GM12892 (cell line): ENCODE data around the gene ACKR1.

Experiments
- DNase-seq: peaks from one replicate; pipeline ENCODE4 v3.0.0; 2011; ENCODE audit not compliant: insufficient read length
- FAIRE-seq: peaks from 2 replicates; lab custom pipeline; 2011; peaks lifted over from hg19 to GRCh38; lab: Jason Lieb, UNC
- POLR2A ChIP-seq: IDR thresholded peaks from 2 replicates; pipeline ENCODE4 v1.6.1; 2011; ENCODE audit warnings: low read depth, low read length, control low read depth
- POLR2AphosphoS5 ChIP-seq: IDR thresholded peaks from 2 replicates; pipeline ENCODE4 v1.6.1; 2011; ENCODE audit warnings: low read depth, low read length, control low read depth
- TAF1 ChIP-seq: IDR thresholded peaks from 2 replicates; pipeline ENCODE4 v1.6.1; 2011; ENCODE audit warnings: low read depth, mild to moderate bottlenecking, control low read depth, low read length, borderline replicate concordance

Gene ACKR1

DNA sequence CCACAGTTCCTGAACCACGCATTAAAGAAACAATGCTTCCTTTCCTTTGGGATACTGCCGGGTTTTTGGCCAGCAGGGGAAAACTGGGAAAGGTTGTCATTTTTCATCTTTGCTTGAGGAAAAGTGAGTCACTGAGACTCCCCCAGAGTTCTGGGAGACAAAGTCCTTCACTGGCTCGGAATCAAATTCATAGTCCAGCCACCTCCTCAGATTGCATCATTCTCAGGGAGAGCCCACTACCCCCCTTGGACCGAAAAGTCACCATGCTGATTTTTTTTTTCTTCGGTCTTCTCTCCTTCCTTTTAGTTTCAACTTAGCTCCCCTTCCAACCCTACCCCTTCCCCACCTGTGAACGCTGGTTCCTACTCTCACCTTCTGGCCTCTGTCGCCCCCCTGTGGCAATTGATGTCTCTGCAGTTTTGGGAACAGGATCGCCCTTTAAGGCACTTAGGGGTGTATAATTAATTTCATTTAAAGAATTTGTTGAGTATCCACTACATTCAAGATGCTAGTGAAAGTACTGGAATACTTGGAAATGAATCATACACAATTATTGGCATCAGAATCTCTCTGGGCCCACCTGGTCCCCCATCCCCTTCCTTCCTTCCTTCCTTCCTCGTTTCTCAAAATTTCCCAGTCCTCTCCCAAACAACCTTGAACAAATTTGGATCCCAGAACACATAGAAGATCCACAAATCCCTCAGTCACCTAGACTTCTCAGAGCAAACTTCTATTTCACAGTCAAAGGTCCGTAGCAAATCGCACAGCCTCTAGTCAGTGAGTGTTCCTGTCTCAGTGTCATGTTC is 6.9 kb downstream of the ACKR1 start:
- FAIRE-seq (peak; percentile 50), DNase-seq (no peak)
- no peak for TF ChIP-seq POLR2A
- no peak for TF ChIP-seq POLR2AphosphoS5
- TF ChIP-seq TAF1 = no peak

DNA sequence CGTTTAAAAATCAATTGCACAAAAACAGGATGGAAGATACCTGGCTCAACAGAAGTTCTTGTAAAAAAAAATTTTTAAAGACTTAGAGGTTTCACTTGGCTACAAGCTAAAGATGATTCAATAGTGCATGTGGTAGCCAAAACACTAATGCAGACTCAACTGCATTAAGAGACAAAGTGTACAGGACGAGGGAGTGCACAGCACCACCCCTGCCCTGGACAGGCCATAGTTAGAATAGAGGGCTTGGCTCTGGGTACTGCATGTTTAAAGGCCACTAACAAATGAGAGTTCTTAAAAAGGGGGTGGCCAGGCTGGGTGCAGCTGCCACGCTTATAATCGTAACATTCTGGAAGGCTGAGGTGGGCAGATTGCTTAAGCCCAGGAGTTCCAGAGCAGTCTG is 7.9 kb downstream of the ACKR1 start:
- FAIRE-seq (no peak), DNase-seq (no peak)
- TF ChIP-seq POLR2A = no peak
- no peak for TF ChIP-seq POLR2AphosphoS5
- TF ChIP-seq TAF1 = no peak

DNA sequence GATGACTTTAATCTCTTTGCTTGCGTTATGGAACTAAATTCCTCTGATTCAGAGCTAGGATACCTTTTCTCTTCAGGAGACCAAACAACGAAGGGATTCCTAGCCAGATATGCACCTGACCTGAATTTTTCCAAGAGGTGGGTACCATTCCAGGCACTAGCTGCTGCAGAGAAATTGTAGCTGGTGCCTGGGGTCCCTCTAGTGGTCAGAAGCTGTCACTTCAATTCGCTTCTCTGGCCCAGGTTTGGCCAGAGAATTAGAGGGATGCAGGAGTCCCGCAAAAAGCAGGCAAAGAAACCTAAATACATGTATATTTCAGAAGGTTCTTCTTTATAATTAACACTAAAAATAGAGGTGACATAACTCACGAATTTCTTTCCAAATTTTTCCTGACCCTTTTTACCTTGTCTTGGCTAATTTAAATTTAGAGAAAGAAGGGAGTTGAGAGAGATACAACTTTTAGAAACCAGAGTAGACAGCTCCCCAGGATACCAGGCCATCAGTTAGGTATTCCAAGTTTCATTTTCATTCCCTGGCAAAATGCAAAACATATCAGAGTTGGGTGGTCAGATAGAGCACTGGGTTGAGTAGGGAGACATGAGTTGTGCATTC is 9.6 kb downstream of the ACKR1 start:
- FAIRE-seq = peak; percentile 66
- TF ChIP-seq POLR2A (no peak), POLR2AphosphoS5 (no peak), TAF1 (no peak)
- no peak for DNase-seq

DNA sequence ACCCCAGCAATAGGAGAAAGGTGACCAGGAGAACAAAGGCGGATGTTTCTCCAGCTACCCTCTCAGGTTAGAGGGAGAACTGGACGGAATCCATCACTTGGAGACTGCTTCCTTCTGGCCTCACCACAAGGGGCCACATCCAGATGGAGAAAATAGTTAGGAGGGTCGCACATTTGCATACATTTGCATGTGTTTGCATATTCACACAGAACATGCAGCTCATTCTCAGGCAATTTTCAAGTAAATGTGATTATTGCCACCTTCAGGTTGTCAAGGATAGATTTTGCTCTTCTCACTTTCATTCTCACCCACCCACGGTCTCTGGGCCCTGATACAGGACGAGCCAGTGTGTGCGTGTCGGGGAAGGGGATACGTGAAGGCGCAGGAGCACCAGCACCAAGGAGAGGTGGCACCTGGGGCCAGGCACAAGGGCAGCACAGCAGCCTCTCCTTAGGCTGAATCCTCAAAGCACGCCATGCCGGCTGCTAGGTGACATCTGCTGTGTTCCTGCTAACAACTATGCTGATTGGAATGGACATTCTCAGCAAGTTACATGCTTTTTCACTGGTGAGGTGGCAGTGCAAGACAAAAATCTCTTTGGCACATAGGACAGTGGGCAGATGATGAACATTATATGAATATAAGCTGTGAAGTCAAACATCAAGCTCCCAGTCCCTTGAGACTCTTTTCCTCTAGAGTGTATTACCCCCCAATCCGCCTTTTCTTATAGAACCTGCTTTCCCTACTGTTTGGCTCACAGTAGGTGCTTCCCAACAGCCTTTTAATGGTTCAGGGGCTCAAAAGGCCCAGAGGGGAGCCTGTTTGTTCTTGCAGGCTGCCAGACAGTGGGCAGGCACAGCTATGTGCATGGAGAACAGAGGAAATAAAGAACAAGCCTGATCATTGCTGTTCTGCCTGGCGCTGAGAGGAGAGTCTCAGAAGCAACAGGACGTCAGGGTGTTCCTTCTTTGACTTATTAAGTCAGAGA is 14.3 kb downstream of the ACKR1 start:
- DNase-seq (no peak), FAIRE-seq (no peak)
- TF ChIP-seq TAF1 (no peak), POLR2AphosphoS5 (no peak)

DNA sequence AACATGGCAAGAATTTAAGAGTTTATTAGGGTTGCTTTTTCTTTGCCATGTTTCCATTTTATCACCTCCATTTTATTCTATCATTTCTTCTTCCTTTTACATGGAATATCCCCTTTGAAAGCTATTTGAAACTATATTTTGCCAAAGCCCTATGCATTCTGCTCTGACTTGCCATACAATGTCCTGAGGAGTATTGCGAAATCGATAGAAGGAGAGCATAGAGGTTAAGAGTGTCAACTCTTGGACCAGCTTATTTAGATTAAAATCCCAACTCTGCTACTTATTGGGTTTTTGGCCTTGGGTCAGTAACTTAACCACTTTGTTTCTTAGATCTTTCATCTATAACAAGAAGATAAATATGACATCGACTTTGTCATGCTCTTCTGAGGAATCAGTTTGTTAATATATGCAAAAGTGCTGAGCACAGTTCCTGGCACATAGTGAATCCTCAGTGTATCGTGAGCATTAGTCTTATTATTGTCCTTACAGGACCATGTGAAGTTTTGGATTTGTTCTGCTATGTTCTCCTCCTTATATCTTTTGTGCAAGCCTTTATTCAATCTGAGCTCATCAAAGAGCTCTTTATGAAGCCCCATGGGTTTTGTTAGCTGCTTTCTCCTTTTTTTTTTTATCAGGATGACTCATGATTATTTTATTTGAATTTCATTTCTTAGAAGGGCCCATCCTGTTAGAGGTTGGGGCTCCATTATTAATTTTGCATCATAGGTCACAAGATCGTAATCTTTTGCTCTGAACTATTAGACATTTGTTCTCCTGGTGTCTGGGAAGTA is 17.6 kb downstream of the ACKR1 start:
- FAIRE-seq = no peak
- DNase-seq = no peak
- no peak for TF ChIP-seq TAF1
- TF ChIP-seq POLR2A = no peak
- no peak for TF ChIP-seq POLR2AphosphoS5

DNA sequence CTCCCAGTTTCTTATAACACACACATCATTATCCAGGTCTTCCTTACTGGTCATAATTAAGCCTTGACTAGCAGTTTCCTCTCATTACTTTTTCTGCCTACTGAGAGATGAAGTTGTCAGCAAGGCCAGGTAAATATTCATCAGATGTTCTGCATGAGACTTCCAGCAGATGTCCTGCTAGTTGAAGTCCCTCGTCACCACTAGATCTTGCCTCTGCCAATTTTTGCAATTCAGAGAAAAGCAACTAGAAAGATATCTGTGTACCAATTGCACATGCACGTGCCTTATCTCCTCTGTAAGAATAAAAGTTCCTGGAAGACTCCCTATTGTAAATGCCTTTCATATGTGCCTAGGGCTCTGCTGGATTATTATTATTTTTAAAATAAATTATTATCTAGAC is 18.3 kb downstream of the ACKR1 start:
- TF ChIP-seq TAF1 = no peak
- TF ChIP-seq POLR2A = no peak
- no peak for TF ChIP-seq POLR2AphosphoS5
- DNase-seq = no peak

DNA sequence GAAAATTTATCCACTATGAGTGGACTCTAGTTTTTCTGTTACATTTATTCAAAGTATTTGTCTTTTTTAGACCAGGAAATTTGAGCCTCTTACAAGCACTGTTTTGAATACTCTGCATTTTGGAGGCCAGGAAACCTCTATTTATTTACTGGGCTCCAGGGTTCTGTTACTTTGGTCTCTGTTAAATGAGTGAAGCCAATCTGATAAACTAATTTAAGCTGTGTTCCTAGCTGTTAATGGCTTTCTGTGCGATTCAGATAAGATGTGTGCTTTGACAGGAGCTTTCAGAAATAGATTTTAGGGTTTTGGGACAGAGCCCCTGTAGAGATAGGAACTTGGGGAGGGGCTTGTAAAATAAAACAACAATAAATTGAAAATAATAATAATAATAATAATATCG is 23.9 kb downstream of the ACKR1 start:
- FAIRE-seq (no peak), DNase-seq (no peak)
- TF ChIP-seq POLR2AphosphoS5 (no peak), POLR2A (no peak), TAF1 (no peak)

More for the DNA sequence above, 18.3 kb downstream of the ACKR1 start:
- FAIRE-seq = no peak

DNA sequence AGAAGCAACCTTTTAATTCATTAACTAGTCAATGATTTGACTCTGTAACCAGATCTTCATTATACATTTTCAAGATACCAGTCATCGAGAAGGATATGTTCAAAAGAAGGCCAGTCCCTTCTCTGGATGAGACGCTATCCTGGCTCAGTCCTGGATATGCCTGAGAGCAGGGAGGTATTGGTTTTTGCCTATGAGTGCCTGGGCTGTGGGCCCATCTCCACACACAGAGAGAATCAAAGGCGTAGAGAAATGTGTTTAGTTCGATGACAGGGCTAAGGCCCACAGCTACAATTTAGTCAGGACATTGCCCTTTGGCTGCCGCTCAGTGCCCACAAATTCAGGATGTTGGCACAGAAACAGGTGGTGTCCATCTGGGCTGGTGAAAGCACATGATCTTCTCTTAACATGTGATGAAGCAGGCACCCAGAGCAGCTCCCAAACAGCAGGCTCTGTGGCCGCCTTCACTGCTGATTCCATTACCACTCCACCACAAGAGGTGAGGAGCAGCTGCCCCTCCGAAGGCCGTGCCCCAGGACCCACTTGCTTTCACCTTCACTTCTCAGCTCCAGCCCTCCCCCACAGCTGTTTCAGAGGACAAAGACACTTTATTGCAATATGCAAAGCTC is 24.7 kb downstream of the ACKR1 start:
- DNase-seq (no peak), FAIRE-seq (no peak)
- TF ChIP-seq TAF1 (no peak), POLR2AphosphoS5 (no peak), POLR2A (no peak)

DNA sequence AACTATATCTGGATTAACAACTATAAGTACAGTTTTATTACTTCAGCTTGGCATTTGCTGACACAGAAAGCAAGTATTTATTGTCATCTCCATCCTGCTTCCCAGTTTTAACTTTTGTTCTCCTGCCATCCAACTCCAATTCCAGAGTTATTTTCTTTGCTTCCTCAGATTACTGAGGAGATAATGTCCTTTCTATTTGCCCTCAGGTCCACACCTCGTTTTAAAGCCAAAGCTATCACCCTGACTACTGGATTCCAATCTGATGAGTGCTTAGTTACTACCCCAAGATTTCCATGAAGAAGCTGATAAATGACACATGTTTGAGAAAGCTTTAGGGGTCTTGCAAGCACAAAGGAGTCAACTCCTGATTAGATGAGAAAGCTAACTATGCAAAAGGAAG is 25.2 kb downstream of the ACKR1 start:
- TF ChIP-seq TAF1 = no peak
- no peak for DNase-seq
- no peak for FAIRE-seq

DNA sequence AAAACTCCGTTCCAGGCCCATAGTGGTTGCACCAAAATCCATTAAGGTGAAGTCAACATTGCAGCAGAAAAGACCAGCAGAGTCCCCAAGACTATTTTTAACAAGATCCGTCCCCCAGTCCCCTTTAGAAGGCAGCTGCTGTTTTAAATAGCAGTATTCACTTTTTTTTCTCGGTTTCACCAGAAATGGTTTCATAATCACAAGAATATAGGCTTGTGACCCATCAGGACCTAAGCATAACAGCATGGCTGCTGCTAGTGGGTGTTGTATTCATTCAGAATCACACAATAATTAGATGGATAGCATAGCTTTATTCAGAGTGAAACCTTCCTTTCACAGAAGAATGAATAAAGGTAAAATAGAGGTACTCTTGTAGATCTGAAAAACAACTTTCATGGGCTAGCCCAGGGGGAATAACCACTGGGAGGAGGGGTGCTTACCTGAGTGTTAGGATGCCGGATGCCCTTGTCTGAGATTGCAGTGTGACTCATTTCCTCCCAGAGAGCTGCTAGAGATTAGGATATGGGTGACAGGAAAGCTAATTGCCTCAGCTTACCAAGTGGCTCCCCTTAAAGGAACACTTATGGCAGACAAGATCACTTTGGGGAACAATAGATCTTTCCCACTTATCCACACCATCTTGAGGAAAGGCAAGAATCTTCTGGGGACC is 35.0 kb downstream of the ACKR1 start:
- peak; percentile 80 for FAIRE-seq
- DNase-seq = peak; percentile 23
- TF ChIP-seq POLR2AphosphoS5 (no peak), POLR2A (no peak), TAF1 (no peak)
